Neural progenitor cell (in vitro differentiated cells): ENCODE data around the gene DOCK9.

Source experiments
- EZH2phosphoT487 ChIP-seq: fragments of 200-600 bp; sonication (generic); IDR thresholded peaks from 2 replicates; pipeline ENCODE4 v1.6.1; 2017; ENCODE audit warnings: antibody characterized with exemption
- TF ChIP-seq, protein P1 (sequence below): fragments of 200-600 bp; sonication (generic); IDR thresholded peaks from 2 replicates; pipeline ENCODE4 v1.5.1; 2017; ENCODE audit warnings: antibody characterized with exemption, mild to moderate bottlenecking

DNA sequence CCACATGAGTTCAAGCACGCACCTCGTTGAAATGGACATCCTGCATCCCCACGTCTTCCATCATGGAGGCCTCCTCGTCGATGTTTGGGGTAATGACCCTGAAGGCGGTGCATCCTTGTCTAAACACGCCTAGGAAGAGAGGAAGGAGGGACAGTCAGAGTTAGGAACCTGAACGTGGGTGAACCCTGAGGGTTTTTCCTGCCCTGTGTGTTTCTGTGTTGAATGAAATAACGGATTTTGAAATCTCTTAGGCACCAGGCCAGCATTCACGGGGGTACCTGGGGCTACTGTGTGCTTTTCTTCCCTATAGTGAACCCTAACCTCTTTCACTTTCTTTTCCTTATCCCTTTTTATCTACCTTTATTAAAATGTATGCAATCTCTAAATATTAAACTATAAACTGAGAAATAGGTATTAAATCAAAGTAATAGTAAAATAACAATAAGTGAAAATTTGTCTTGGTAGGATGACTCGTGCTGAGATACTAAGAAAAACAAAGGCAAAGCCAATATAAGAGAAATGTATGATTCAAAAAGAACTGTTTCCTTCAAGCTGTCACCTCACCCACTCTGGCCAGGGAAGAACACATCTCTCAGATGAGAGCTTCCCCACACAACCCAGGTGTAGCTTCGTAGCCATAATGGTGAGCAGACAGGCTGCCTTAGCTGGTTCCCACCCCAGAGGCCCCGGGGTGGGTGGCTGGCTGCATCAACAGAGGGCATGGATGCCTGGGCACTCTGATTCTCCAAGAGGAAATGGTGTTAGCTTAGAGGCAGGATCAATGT is 153.3 kb downstream of the DOCK9 start:
- TF ChIP-seq, protein P1, sequence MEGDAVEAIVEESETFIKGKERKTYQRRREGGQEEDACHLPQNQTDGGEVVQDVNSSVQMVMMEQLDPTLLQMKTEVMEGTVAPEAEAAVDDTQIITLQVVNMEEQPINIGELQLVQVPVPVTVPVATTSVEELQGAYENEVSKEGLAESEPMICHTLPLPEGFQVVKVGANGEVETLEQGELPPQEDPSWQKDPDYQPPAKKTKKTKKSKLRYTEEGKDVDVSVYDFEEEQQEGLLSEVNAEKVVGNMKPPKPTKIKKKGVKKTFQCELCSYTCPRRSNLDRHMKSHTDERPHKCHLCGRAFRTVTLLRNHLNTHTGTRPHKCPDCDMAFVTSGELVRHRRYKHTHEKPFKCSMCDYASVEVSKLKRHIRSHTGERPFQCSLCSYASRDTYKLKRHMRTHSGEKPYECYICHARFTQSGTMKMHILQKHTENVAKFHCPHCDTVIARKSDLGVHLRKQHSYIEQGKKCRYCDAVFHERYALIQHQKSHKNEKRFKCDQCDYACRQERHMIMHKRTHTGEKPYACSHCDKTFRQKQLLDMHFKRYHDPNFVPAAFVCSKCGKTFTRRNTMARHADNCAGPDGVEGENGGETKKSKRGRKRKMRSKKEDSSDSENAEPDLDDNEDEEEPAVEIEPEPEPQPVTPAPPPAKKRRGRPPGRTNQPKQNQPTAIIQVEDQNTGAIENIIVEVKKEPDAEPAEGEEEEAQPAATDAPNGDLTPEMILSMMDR, result no peak
- TF ChIP-seq EZH2phosphoT487, result no peak
